HepG2 (cell line): ENCODE results near the gene MIA2.

ENCODE experiments used
- CBX5 ChIP-seq: sonication (generic); formaldehyde crosslinking; IDR thresholded peaks from 2 replicates; pipeline ENCODE4 v1.4.0; 2020; ENCODE audit warnings: missing genetic modification reagents, borderline replicate concordance
- FOXM1 ChIP-seq: sonication (generic); formaldehyde crosslinking; IDR thresholded peaks from 2 replicates; pipeline ENCODE4 v1.5.0; 2020; ENCODE audit warnings: missing genetic modification reagents
- FOXP1 ChIP-seq, 2 experiments: fragments of 450-650 bp in 1 of 2; IDR thresholded peaks; 2 replicates each; pipeline ENCODE4 v1.6.1; 2017 to 2018; ENCODE audit warnings: antibody characterized with exemption in 1 of 2
- IKZF4 ChIP-seq: sonication (generic); formaldehyde crosslinking; IDR thresholded peaks from 2 replicates; pipeline ENCODE4 v1.5.1; 2020; ENCODE audit warnings: borderline replicate concordance, mild to moderate bottlenecking, low read depth, missing genetic modification reagents; ENCODE audit errors: not compliant biosample characterization
- NFIC ChIP-seq: IDR thresholded peaks from 2 replicates; pipeline ENCODE4 v1.6.1; 2012; ENCODE audit warnings: mild to moderate bottlenecking, low read length, inconsistent platforms
- NRL ChIP-seq: sonication (generic); formaldehyde crosslinking; IDR thresholded peaks from 2 replicates; pipeline ENCODE4 v1.5.0; 2020; ENCODE audit warnings: missing genetic modification reagents, mild to moderate bottlenecking, moderate library complexity, borderline replicate concordance
- PCBP2 ChIP-seq: fragments of 200-400 bp; formaldehyde crosslinking; optimal IDR thresholded peaks from 2 replicates; pipeline ENCODE3; 2018; ENCODE audit warnings: low read length, low read depth; ENCODE audit not compliant: poor library complexity, severe bottlenecking
- POLR2A ChIP-seq, 2 experiments: IDR thresholded peaks; 2 replicates each; pipeline ENCODE4 v1.6.1; 2011; ENCODE audit warnings: low read depth in 2 of 2, low read length in 2 of 2, mild to moderate bottlenecking in 1 of 2, moderate library complexity in 1 of 2; ENCODE audit not compliant: insufficient read depth in 1 of 2
- POLR2AphosphoS5 ChIP-seq: IDR thresholded peaks from 2 replicates; pipeline ENCODE4 v1.6.1; 2012; ENCODE audit warnings: low read depth, low read length
- PPARG ChIP-seq: conservative IDR thresholded peaks from 2 replicates; pipeline ENCODE4 v1.6.1; 2016; ENCODE audit warnings: missing biosample characterization, missing genetic modification reagents
- TFDP2 ChIP-seq: sonication (generic); formaldehyde crosslinking; IDR thresholded peaks from 2 replicates; pipeline ENCODE4 v1.4.0; 2020; ENCODE audit warnings: missing genetic modification reagents
- YY1 ChIP-seq: IDR thresholded peaks from 2 replicates; pipeline ENCODE4 v1.6.1; 2011; ENCODE audit warnings: low read length, low read depth, moderate library complexity, mild to moderate bottlenecking; ENCODE audit not compliant: insufficient read depth, insufficient replicate concordance
- ZNF773 ChIP-seq: sonication (generic); formaldehyde crosslinking; IDR thresholded peaks from 2 replicates; pipeline ENCODE4 v1.4.0; 2020; ENCODE audit warnings: missing genetic modification reagents, borderline replicate concordance

- TF ChIP-seq CBX5 (CRISPR knock-in tag) = no peak
- no peak for TF ChIP-seq TFDP2 (CRISPR knock-in tag)
- TF ChIP-seq FOXP1 (IDR thresholded peaks at IDR 0.05) = no peak
- no peak for TF ChIP-seq FOXP1 (CRISPR knock-in tag; IDR thresholded peaks at IDR 0.05)
- no peak for TF ChIP-seq POLR2AphosphoS5
- TF ChIP-seq ZNF773 (CRISPR knock-in tag) = no peak
- no peak for TF ChIP-seq NRL (CRISPR knock-in tag)
- no peak for TF ChIP-seq PPARG (CRISPR knock-in tag)
- TF ChIP-seq YY1 = no peak
- no peak for TF ChIP-seq PCBP2
- no peak for TF ChIP-seq IKZF4 (CRISPR knock-in tag)
- TF ChIP-seq POLR2A (IDR thresholded peaks at IDR 0.05; ENCODE audit: insufficient read depth in 1 of 2, low read depth in 2 of 2, low read length in 2 of 2) = no peak
- no peak for TF ChIP-seq FOXM1 (CRISPR knock-in tag)
- no peak for TF ChIP-seq NFIC
These were observed 194.4 kb downstream of the MIA2 start for GRCh38 chr14:39428118-39428517.
